Measurements from ENCODE around the gene TCF4. TPM values are rescaled to one million over a fixed set of nuclear protein-coding genes. Genes with fewer than 3 reads are reported as not detected.

Gene TCF4
- total RNA-seq, 1 donor from 2014 or later, result 175 TPM

- DNase-seq (ENCODE audit: low spot score), result no peak
- H3K4me3 Mint-ChIP-seq (ENCODE audit: unreplicated experiment), result no peak overlapping the region
- H3K9me3 Mint-ChIP-seq (ENCODE audit: unreplicated experiment), result no peaks in the 10 kb centered on the region
- H3K27ac Mint-ChIP-seq (ENCODE audit: unreplicated experiment), result peak overlapping the region; percentile 78
- no peak for TF ChIP-seq CTCF (IDR thresholded peaks at IDR 0.05; ENCODE audit: unreplicated experiment)
- H3K36me3 Mint-ChIP-seq (ENCODE audit: low read depth, unreplicated experiment), result peaks cover 40% of the 10 kb centered on the region
- H3K4me1 Mint-ChIP-seq (ENCODE audit: unreplicated experiment), result peaks cover 35% of the 10 kb centered on the region
- H3K27me3 Mint-ChIP-seq (ENCODE audit: unreplicated experiment), result peaks cover 5% of the 10 kb centered on the region
Measured at GRCh38 chr18:55251254-55251971, 336.6 kb downstream of the TCF4 start.

- Mint-ChIP-seq H3K27ac (ENCODE audit: unreplicated experiment) (peak overlapping the region; percentile 19), H3K36me3 (ENCODE audit: low read depth, unreplicated experiment) (peaks cover 36% of the 10 kb centered on the region), H3K4me1 (ENCODE audit: unreplicated experiment) (peaks cover 35% of the 10 kb centered on the region), H3K9me3 (ENCODE audit: unreplicated experiment) (no peaks in the 10 kb centered on the region), H3K27me3 (ENCODE audit: unreplicated experiment) (peaks cover 5% of the 10 kb centered on the region), H3K4me3 (ENCODE audit: unreplicated experiment) (peak overlapping the region; percentile 21)
- no peak for TF ChIP-seq CTCF (IDR thresholded peaks at IDR 0.05; ENCODE audit: unreplicated experiment)
- no peak for DNase-seq (ENCODE audit: low spot score)
Measured at GRCh38 chr18:55250768-55251173, 337.2 kb downstream of the TCF4 start.

GRCh38 chr18:55249550-55249949 is 338.4 kb downstream of the TCF4 start:
- TF ChIP-seq CTCF (IDR thresholded peaks at IDR 0.05; ENCODE audit: unreplicated experiment), result no peak
- H3K4me3 Mint-ChIP-seq (ENCODE audit: unreplicated experiment), result peak overlapping the region; percentile 42
- H3K9me3 Mint-ChIP-seq (ENCODE audit: unreplicated experiment), result no peaks in the 10 kb centered on the region
- H3K4me1 Mint-ChIP-seq (ENCODE audit: unreplicated experiment), result peaks cover 35% of the 10 kb centered on the region
- peaks cover 34% of the 10 kb centered on the region for H3K36me3 Mint-ChIP-seq (ENCODE audit: low read depth, unreplicated experiment)
- peaks cover 5% of the 10 kb centered on the region for H3K27me3 Mint-ChIP-seq (ENCODE audit: unreplicated experiment)
- DNase-seq (ENCODE audit: low spot score), result no peak
- no peak overlapping the region for H3K27ac Mint-ChIP-seq (ENCODE audit: unreplicated experiment)

- H3K27me3 Mint-ChIP-seq (ENCODE audit: unreplicated experiment), result peaks cover 3% of the 10 kb centered on the region
- DNase-seq (ENCODE audit: low spot score), result no peak
- peaks cover 23% of the 10 kb centered on the region for H3K36me3 Mint-ChIP-seq (ENCODE audit: low read depth, unreplicated experiment)
- H3K4me1 Mint-ChIP-seq (ENCODE audit: unreplicated experiment), result peaks cover 35% of the 10 kb centered on the region
- no peak overlapping the region for H3K27ac Mint-ChIP-seq (ENCODE audit: unreplicated experiment)
- H3K4me3 Mint-ChIP-seq (ENCODE audit: unreplicated experiment), result no peak overlapping the region
- H3K9me3 Mint-ChIP-seq (ENCODE audit: unreplicated experiment), result no peaks in the 10 kb centered on the region
- no peak for TF ChIP-seq CTCF (IDR thresholded peaks at IDR 0.05; ENCODE audit: unreplicated experiment)
Measured at GRCh38 chr18:55248495-55248894, 339.5 kb downstream of the TCF4 start.

- DNase-seq (ENCODE audit: low spot score), result no peak
- TF ChIP-seq CTCF (IDR thresholded peaks at IDR 0.05; ENCODE audit: unreplicated experiment), result no peak
- Mint-ChIP-seq H3K27ac (ENCODE audit: unreplicated experiment) (no peak overlapping the region), H3K36me3 (ENCODE audit: low read depth, unreplicated experiment) (peaks cover 25% of the 10 kb centered on the region), H3K27me3 (ENCODE audit: unreplicated experiment) (peaks cover 3% of the 10 kb centered on the region), H3K4me1 (ENCODE audit: unreplicated experiment) (peaks cover 31% of the 10 kb centered on the region), H3K9me3 (ENCODE audit: unreplicated experiment) (no peaks in the 10 kb centered on the region), H3K4me3 (ENCODE audit: unreplicated experiment) (peak overlapping the region; percentile 2)
Measured at GRCh38 chr18:55247032-55247431, 341.0 kb downstream of the TCF4 start.

Measured in endothelial cell (in vitro differentiated cells).